ENCODE data around the gene REEP1. TPM values are rescaled to one million over a fixed set of nuclear protein-coding genes. Genes with fewer than 3 reads are reported as not detected.

Gene REEP1
- total RNA-seq, 2 donors from 2014 or later, result 20.9 to 22.7 TPM

DNA sequence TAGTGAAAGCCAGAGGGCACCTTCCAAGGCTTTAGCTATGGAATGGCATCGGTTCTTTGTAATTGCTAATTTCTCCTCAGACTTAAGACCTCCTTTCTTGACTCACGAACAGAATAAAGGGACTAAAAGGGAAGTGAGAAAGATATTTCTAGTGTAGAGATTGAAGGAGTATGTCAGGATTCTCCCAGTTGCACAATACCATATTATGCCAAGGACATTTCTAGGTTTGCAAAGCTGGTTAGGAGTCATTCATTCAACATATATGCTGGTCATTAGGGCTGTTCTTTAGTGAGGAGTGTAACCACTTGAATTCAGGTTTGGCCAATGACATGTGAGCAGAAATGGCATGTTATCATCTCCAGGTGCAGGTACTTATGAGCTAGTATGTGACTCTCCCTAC is 7.4 kb downstream of the REEP1 start:
- no peaks in the 10 kb centered on the region for H3K36me3 ChIP-seq
- H3K9me3 ChIP-seq, result no peaks in the 10 kb centered on the region
- TF ChIP-seq, protein P1, sequence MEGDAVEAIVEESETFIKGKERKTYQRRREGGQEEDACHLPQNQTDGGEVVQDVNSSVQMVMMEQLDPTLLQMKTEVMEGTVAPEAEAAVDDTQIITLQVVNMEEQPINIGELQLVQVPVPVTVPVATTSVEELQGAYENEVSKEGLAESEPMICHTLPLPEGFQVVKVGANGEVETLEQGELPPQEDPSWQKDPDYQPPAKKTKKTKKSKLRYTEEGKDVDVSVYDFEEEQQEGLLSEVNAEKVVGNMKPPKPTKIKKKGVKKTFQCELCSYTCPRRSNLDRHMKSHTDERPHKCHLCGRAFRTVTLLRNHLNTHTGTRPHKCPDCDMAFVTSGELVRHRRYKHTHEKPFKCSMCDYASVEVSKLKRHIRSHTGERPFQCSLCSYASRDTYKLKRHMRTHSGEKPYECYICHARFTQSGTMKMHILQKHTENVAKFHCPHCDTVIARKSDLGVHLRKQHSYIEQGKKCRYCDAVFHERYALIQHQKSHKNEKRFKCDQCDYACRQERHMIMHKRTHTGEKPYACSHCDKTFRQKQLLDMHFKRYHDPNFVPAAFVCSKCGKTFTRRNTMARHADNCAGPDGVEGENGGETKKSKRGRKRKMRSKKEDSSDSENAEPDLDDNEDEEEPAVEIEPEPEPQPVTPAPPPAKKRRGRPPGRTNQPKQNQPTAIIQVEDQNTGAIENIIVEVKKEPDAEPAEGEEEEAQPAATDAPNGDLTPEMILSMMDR (IDR thresholded peaks at IDR 0.05), result no peak
- H3K27me3 ChIP-seq (replicated peaks; ENCODE audit: insufficient read depth), result no peaks in the 10 kb centered on the region
- H3K4me3 ChIP-seq, result no peak overlapping the region
- H3K4me1 ChIP-seq (ENCODE audit: control insufficient read depth in 1 of 2, low read depth in 2 of 2), result no peaks in the 10 kb centered on the region
- ATAC-seq (ENCODE audit: insufficient number of reproducible peaks, low FRiP score, low read depth) (no peak), DNase-seq (ENCODE audit: low spot score) (no peak)
- no peak overlapping the region for H3K27ac ChIP-seq

DNA sequence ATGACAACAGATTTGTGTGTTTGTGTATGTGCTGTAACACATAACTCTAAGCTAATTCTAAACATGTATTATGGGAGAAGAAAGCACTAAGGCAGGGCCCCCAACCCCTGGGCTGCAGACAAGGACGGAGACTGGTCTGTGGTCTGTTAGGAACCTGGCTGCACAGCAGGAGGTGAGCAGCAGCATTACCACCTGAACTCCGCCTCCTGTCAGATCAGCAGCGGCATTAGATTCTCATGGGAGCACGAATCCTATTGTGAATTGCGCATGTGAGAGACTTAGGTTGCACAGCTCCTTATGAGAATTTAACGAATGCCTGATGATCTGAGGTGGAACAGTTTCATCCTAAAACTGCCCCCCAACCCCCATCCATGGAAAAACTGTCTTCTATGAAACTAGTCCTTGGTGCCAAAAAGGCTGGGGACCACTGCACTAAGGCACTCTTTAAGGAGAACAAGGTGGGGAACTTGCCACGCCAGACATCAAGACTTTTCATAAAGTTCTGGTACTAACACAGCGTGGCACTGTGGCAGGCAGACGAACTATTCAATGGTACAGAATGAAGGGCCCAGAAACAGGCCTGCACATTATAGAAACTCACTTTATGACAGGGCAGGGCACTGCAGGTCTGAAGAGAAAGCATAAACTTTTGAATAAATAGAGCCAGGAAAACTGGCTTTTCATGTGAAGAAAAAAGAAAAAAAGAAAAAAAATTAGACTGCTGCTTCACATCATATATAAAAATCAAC is 14.0 kb downstream of the REEP1 start:
- TF ChIP-seq, protein P1 (IDR thresholded peaks at IDR 0.05), result no peak
- no peak for DNase-seq (ENCODE audit: low spot score)
- no peak overlapping the region for H3K4me3 ChIP-seq
- no peaks in the 10 kb centered on the region for H3K27me3 ChIP-seq (replicated peaks; ENCODE audit: insufficient read depth)
- ATAC-seq (ENCODE audit: insufficient number of reproducible peaks, low FRiP score, low read depth), result no peak
- no peak overlapping the region for H3K27ac ChIP-seq
- no peaks in the 10 kb centered on the region for H3K36me3 ChIP-seq
- H3K4me1 ChIP-seq (ENCODE audit: control insufficient read depth in 1 of 2, low read depth in 2 of 2), result no peaks in the 10 kb centered on the region
- no peaks in the 10 kb centered on the region for H3K9me3 ChIP-seq

DNA sequence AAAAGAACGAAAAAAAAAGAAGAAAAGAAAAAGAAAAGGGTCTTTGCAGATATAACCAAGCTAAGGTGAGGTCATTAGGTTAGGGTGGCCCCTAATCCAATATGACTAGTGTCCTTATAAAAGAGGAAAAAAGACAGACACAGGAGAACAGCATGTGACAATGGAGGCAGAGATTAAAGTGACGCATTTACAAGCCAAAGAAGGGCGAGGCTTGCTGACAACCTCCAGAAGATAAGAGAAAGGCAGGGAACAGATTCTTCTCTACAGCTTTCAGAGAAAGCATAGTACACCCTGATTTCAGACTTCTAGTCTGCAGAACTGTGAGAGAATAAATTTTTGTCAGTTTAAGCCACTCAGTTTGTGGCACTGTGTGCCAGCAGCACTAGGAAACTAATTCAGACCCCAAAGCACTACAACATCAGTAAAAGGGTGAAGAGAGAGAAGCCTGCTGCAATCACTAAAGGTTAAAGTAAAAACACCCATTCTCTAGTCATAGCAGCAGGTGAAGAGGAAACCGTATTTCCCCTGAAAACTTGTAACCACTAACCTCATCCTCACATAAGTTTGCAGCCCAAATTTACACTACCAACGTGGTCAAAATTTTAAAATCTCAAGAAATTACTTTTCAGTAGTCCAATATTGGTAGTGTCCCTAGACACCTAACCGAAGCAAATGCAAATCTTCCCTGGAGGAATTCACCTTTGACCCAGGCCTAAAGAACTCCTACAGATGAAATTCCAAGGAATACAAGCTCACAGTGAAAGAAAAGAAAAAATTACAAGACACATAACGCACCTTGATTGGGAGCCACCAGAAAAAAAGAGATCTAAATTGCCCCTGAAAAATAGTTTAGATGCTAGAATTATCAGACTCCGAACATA is 17.5 kb downstream of the REEP1 start:
- no peaks in the 10 kb centered on the region for H3K9me3 ChIP-seq
- ATAC-seq (ENCODE audit: insufficient number of reproducible peaks, low FRiP score, low read depth) (no peak), DNase-seq (ENCODE audit: low spot score) (no peak)
- no peak overlapping the region for H3K27ac ChIP-seq
- TF ChIP-seq, protein P1 (IDR thresholded peaks at IDR 0.05), result no peak
- H3K4me3 ChIP-seq, result no peak overlapping the region
- no peaks in the 10 kb centered on the region for H3K36me3 ChIP-seq
- H3K4me1 ChIP-seq (ENCODE audit: control insufficient read depth in 1 of 2, low read depth in 2 of 2), result no peaks in the 10 kb centered on the region
- H3K27me3 ChIP-seq (replicated peaks; ENCODE audit: insufficient read depth), result no peaks in the 10 kb centered on the region

DNA sequence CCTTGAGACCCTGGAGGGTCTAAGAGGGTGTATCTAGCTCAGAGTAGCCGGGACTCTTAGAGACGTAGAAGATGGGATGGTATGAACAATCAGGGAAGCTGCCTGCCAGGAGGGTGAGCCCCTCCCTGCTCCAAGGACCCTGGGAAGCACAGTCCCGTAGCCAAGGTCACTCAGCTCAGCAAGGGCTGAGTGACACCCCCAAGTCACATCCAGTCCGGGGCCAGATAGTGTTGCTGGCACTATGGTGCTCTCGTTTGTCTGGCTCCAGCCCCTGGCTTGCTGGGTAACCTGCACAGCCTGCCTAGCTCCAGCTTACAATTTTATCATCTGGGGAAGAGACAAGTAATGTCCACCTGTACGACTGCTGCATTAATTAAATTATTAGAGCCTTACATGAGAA is 22.3 kb downstream of the REEP1 start:
- TF ChIP-seq, protein P1 (IDR thresholded peaks at IDR 0.05), result no peak
- no peak for ATAC-seq (ENCODE audit: insufficient number of reproducible peaks, low FRiP score, low read depth)
- DNase-seq (ENCODE audit: low spot score), result no peak

DNA sequence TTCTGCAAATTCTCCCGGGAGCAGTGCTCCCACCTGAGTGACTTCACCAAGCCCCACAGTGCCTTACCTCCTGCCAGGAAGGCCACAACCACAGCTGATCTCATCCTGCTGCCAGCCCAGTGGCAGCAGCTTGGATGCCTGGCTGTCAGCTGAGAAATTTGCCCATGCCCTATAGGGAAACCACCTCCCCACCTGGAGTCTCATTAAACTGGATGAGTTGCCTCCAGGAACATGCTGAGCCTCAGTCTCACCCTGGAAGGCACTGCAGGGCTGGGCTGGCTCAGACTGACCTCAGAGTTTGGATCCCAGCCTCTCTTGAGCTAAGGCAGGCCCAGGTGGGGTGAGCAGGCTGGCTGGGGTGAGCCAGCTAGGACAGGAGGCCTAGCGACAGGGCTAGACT is 23.3 kb downstream of the REEP1 start:
- H3K27ac ChIP-seq, result no peak overlapping the region
- no peaks in the 10 kb centered on the region for H3K9me3 ChIP-seq
- ATAC-seq (ENCODE audit: insufficient number of reproducible peaks, low FRiP score, low read depth), result no peak
- no peaks in the 10 kb centered on the region for H3K27me3 ChIP-seq (replicated peaks; ENCODE audit: insufficient read depth)
- no peaks in the 10 kb centered on the region for H3K36me3 ChIP-seq
- H3K4me3 ChIP-seq, result no peak overlapping the region
- TF ChIP-seq, protein P1 (IDR thresholded peaks at IDR 0.05), result no peak
- no peak for DNase-seq (ENCODE audit: low spot score)
- H3K4me1 ChIP-seq (ENCODE audit: control insufficient read depth in 1 of 2, low read depth in 2 of 2), result no peaks in the 10 kb centered on the region

More for the DNA sequence above, 22.3 kb downstream of the REEP1 start:
- no peaks in the 10 kb centered on the region for H3K4me1 ChIP-seq (ENCODE audit: control insufficient read depth in 1 of 2, low read depth in 2 of 2)
- no peaks in the 10 kb centered on the region for H3K9me3 ChIP-seq
- H3K27ac ChIP-seq, result no peak overlapping the region
- no peaks in the 10 kb centered on the region for H3K27me3 ChIP-seq (replicated peaks; ENCODE audit: insufficient read depth)
- H3K36me3 ChIP-seq, result no peaks in the 10 kb centered on the region
- no peak overlapping the region for H3K4me3 ChIP-seq
